HG03103 (cell line): ENCODE data around the gene FZR1.
A peak's percentile ranks its signal among the peaks of the same experiment; 100 is the strongest.
"Not testable (repeated sequence)": the region's sequence is repeated elsewhere in the genome, so short reads cannot be mapped to it uniquely, and the experiment has no call there.

ENCODE experiments used
- ATAC-seq: cut with Tn5 transposase; IDR thresholded peaks from one replicate; pipeline ENCODE4 v1.9.1; 2021; ENCODE audit warnings: low read depth; ENCODE audit not compliant: unreplicated experiment

The FZR1 gene

GRCh38 chr19:3563709-3564524 lies 57.8 kb downstream of the FZR1 start:
- no peak for ATAC-seq

GRCh38 chr19:3565139-3565538 lies 59.0 kb downstream of the FZR1 start:
- ATAC-seq: no peak

- ATAC-seq: not testable (repeated sequence)
These were observed 63.9 kb downstream of the FZR1 start for GRCh38 chr19:3570042-3570441.

DNA sequence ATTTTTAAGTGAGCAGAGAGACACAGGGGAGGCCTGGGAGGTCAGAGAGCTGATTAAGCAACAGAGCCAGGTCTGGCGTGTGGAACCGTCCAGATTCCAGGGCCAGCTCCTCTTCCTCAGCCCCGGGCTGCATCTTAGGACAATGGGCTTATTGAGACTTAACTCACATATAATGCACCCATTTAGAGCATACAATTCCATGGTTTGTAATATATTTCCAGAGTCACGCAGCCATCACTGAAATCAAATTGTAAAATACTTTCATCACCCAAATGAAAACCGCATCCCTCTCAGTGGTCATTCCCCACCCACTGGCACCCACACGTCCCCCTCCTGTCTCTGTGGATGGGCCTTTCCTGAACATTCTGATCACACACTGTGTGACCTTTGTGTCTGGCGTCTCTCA lies 64.5 kb downstream of the FZR1 start:
- ATAC-seq: no peak

DNA sequence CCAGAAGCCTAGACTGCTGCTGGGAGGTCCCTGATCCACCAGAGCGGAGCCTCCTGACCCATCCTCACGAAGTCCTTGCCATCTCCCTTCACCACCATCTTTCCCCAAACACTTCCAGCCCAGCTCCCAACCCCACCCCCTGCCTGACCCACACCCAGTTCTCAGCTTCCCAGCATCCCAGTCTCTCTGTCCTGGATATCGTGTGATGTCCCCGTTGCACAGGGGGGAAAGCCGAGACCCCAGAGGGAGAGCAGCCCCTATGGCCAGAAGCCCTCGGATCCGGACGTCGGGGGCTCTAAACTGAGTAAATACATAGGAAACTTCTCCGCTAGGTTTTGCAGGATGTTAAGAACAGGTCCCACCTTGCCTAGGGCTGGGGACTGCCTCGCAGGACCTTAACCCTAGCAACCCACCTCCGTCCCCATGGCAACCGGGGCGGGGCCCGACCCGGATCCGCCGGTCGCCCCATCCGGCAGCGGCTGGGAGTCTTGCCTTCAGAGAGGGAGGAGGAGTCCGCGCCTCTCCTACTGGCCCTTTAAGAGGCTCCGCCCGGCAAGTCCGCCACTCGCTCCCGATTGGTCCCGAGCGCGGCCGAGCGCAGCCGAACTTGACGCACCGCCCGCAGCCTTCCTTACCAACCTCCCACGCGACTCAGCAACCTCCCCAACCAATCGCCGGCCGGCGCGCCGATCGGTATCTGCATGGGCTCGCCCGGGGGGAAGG lies 66.2 kb downstream of the FZR1 start:
- peak; percentile 87 for ATAC-seq

DNA sequence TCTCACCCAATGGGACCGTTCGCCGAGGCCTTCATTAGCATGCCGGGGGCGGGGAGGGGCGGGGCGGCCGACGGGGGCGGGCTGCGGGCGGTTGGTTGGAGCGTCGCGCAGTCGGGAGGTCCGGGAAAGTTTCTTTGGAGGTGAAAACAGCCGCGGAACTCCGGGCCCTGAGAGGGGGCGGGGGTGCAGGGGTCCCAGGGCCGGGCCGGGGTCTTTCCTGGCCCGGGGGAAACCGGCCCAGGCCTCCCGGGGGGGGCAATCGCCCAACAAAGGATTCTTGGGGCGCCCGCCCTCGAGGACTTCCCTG lies 66.7 kb downstream of the FZR1 start, which contains the start of gene HMG20B:
TSS of gene HMG20B (plus strand) at position 90 of the 307 bp plus-strand sequence. CDS start 366 bp downstream, outside the sequence.
- ATAC-seq: no peak

GRCh38 chr19:3573162-3573857 lies 67.2 kb downstream of the FZR1 start:
- no peak for ATAC-seq

- ATAC-seq: no peak
These were observed 67.9 kb downstream of the FZR1 start for GRCh38 chr19:3573858-3574637.

DNA sequence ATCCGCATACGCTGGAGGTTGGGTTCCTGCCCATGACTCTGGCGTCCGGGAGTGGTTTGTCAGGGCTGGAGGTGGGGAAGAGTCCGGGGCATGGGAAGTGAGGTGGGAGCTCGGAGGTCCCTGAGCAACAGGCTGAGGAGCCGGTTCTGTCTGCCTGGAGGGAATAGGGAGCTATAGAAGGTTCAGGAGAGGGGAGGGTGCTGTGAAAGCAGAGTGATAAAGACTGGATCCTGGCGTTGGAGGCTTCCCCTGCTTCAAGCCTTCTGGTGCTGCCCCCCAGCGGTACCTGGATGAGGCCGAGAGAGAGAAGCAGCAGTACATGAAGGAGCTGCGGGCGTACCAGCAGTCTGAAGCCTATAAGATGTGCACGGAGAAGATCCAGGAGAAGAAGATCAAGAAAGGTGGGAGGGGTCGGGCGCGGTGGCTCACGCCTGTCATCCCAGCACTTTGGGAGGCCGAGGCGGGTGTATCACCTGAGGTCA lies 69.2 kb downstream of the FZR1 start:
- ATAC-seq: no peak

DNA sequence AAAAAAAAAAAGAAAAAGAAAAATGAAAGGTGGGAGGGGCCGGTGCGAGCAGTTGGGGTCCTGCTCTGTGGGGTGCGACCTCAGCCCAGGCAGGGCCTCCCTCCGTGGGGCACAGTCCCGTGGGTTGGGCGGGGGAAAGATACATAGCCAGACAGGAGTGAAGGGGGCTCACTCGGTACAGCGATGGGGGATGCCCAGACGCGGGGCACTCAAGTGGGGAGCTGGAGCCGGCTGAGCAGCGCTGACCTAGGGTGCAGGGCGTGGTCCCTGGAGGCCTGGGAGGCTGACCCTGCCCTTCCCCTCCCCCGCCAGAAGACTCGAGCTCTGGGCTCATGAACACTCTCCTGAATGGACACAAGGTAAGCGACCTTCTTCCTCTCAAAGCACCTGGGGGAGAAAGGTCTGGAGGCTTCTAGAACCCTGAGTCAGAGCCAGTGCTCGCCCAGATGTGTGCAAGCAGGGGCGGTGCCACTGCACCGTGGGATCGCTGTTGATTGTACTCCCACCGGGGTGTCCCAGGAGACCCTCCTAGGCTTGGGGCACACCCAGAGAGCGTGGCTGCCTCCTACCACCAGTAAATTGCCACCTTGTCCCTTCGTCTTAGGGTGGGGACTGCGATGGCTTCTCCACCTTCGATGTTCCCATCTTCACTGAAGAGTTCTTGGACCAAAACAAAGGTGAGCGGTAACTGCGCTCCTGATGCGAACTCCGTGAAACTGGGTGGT lies 70.0 kb downstream of the FZR1 start:
- no peak for ATAC-seq

GRCh38 chr19:3576696-3577443 lies 70.8 kb downstream of the FZR1 start:
- ATAC-seq: no peak

DNA sequence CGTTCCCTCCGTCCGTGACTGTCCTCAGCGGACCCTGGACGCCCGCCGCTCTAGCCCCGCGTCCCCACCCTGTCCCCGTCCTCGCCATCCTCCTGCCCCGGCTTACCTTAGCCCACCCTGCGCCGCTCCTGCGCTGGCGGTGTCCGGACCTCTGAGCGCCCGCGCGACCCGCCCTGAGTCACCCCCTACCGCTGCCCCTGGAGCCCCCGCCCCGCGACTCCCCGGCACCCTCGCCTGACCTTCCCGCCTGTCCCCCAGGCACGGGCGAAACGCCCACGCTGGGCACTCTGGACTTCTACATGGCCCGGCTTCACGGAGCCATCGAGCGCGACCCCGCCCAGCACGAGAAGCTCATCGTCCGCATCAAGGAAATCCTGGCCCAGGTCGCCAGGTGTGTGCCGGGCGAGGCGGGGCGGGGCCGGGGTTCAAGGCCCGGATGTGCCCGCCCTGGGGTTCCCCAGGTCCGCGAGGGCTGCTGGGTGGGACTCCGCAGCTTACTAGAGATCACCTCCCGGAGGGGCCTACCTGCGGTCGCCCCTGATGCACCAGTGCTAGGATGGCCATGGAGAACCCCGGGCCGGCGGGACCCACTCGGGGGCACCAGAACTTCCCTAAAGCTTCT lies 71.7 kb downstream of the FZR1 start:
- no peak for ATAC-seq

GRCh38 chr19:3578390-3578789 lies 72.3 kb downstream of the FZR1 start:
- no peak for ATAC-seq

DNA sequence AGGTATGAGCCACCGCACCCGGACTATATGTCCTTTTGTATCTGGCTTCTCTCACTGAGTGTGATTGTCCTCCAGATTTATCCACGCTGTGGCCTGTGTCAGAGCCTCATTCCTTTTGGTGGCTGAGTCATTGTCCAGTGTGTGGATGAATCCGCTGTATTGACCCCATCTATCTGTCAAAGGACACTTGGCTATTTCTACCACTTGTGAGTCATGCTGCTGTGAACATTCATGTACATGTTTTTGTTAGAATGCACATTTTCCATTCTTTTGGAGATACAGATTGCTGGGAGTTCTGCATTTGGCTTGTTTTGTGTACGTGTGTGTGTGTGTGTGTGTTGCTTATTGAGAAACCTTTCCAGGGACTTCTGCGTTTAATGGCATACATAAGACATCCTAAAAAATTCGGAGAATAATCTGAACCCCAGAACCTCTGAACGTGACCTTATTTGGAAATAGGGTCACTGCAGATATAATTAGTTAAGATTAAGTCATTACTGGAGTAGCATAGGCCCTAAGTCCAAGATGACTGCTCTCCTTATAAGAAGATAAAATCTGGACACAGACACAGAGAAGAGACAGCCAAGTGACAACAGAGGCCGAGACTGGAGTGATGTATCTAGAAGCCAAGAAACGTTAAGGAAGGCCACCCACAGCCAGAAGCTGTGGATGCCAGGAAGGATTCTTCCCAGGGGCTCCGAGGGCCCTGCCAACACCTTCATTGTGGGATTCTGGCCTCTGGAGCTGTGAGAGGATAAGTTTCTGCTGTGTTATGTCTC lies 74.2 kb downstream of the FZR1 start:
- ATAC-seq: no peak

GRCh38 chr19:3581792-3582191 lies 75.7 kb downstream of the FZR1 start:
- ATAC-seq: not testable (repeated sequence)

DNA sequence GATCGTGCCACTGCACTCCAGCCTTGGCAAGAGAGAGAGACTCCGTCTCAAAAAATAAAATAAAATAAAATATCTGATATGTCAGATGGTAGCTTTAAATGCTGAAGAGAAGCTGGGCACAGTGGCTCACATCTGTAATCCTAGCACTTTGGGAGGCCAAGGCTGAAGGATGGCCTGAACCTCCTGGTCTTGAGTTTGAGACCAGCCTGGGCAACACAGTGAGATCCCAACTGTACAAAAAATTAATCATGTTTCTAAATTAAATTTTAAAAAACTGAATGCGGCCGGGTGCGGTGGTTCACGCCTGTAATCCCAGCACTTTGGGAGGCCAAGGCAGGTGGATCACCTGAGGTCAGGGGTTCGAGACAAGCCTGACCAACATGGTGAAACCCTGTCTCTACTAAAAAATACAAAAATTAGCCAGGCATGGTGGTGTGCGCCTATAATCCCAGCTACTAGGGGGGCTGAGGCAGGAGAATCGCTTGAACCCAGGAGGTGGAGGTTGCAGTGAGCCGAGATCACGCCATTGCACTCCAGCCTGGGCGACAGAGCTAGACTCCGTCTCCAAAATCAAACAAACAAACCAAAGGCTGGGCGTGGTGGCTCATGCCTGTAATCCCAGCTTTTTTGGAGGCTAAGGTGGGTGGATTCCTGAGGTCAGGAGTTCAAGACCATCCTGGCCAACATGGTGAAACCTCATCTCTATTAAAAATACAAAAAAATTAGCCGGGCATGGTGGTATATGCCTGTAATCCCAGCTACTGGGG lies 78.1 kb downstream of the FZR1 start:
- ATAC-seq: not testable (repeated sequence)
